Measurements from ENCODE around the gene THBS4. TPM values are rescaled to one million over a fixed set of nuclear protein-coding genes. Genes with fewer than 3 reads are reported as not detected.

THBS4 gene
- total RNA-seq, 1 donor from 2014 or later, result 6.1 TPM

GRCh38 chr5:80129146-80129545 lies 94.0 kb downstream of the THBS4 start:
- H3K4me1 Mint-ChIP-seq (ENCODE audit: low read depth), result peaks cover 14% of the 10 kb centered on the region
- peaks cover 14% of the 10 kb centered on the region for H3K36me3 Mint-ChIP-seq (ENCODE audit: insufficient read depth)
- no peak for DNase-seq (ENCODE audit: low spot score, unreplicated experiment)
- TF ChIP-seq, protein P1, sequence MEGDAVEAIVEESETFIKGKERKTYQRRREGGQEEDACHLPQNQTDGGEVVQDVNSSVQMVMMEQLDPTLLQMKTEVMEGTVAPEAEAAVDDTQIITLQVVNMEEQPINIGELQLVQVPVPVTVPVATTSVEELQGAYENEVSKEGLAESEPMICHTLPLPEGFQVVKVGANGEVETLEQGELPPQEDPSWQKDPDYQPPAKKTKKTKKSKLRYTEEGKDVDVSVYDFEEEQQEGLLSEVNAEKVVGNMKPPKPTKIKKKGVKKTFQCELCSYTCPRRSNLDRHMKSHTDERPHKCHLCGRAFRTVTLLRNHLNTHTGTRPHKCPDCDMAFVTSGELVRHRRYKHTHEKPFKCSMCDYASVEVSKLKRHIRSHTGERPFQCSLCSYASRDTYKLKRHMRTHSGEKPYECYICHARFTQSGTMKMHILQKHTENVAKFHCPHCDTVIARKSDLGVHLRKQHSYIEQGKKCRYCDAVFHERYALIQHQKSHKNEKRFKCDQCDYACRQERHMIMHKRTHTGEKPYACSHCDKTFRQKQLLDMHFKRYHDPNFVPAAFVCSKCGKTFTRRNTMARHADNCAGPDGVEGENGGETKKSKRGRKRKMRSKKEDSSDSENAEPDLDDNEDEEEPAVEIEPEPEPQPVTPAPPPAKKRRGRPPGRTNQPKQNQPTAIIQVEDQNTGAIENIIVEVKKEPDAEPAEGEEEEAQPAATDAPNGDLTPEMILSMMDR (IDR thresholded peaks at IDR 0.05; ENCODE audit: unreplicated experiment), result no peak
- H3K9me3 Mint-ChIP-seq (ENCODE audit: low read depth), result peaks cover 19% of the 10 kb centered on the region
- no peaks in the 10 kb centered on the region for H3K27me3 Mint-ChIP-seq
- no peak overlapping the region for H3K4me3 Mint-ChIP-seq (ENCODE audit: low read depth)
- H3K27ac Mint-ChIP-seq, result no peak overlapping the region

Other genes with a start within 250 kb of the THBS4 start
- gene MTX3, start 44.1 kb upstream of the THBS4 start, total RNA-seq, result 24.1 and 24.7 TPM in 2 replicates
- 174 and 198 TPM in 2 replicates for gene SERINC5, start 220.7 kb downstream of the THBS4 start, total RNA-seq

Data from progenitor cell of endocrine pancreas (in vitro differentiated cells).